T-helper 1 cell treated with Interleukin-12 subunit alpha and Interleukin-12 subunit beta and Interleukin-4 antibody, amounts not matched to agents 30 ng/mL and 1 ng/mL, for 36 hours (primary cell): ENCODE data around the gene MEIOB. TPM values are rescaled to one million over a fixed set of nuclear protein-coding genes. Genes with fewer than 3 reads are reported as not detected.
"Not testable (repeated sequence)": the region's sequence is repeated elsewhere in the genome, so short reads cannot be mapped to it uniquely, and the experiment has no call there.

ENCODE experiments used
- intact Hi-C: fragments of 100-400 bp; cut with micrococcal nuclease; formaldehyde crosslinking; loops from one replicate; pipeline ENCODE4 v1.15.1; 2024
- total RNA-seq: library from RNA; stranded (reverse); gene quantifications from 2 replicates; pipeline ENCODE4 v1.2.3, GENCODE V29; 2022

Gene MEIOB, protein sequence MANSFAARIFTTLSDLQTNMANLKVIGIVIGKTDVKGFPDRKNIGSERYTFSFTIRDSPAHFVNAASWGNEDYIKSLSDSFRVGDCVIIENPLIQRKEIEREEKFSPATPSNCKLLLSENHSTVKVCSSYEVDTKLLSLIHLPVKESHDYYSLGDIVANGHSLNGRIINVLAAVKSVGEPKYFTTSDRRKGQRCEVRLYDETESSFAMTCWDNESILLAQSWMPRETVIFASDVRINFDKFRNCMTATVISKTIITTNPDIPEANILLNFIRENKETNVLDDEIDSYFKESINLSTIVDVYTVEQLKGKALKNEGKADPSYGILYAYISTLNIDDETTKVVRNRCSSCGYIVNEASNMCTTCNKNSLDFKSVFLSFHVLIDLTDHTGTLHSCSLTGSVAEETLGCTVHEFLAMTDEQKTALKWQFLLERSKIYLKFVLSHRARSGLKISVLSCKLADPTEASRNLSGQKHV
- total RNA-seq: not detected in 2 replicates

- intact Hi-C loops: loop anchor here (1.0 kb wide), 1 partner anchor 71 kb away; the partner anchor contains the start of gene MSRB1
These were observed at the start of gene MEIOB for GRCh38 chr16:1871974-1872635. Gene MEIOB, minus strand, starts transcription at chr16:1872164. Its CDS starts 3,989 bp downstream, at chr16:1868175.

DNA sequence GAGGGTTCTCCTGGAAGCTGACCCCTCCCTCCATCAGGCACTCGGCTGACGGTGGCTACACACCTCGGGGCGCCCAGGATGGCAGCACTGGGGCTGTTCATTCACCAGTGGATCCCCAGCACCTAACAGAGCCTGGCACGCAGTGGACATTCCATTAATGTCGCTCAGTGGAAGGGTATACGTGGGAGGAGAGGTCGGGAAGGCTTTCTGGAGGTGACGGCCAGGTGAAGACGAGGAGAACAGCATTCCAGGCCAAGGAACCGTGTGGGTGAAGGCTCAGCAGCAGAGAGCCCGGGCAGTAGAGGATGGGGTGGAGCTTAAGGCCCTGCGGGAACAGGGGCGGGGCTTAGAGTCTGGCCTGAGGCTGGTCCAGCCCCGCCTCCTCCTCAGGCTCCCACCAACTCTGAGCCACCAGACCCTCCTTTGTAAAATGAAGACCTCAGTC, 48.8 kb upstream of the MEIOB start:
- intact Hi-C loops: no loop called here

DNA sequence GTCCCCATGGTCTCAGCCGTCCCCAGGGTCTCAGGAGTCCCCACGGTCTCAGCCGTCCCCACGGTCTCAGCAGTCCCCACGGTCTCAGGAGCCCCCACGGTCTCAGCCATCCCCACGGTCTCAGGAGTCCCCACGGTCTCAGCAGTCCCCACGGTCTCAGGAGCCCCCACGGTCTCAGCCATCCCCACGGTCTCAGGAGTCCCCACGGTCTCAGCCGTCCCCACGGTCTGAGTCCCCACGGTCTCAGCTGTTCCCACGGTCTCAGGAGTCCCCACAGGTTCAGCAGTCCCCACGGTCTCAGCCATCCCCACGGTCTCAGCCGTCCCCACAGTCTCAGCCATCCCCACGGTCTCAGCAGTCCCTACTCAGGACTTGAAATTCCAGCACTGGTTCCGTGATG, 48.2 kb upstream of the MEIOB start:
- intact Hi-C loops: not testable (repeated sequence)

DNA sequence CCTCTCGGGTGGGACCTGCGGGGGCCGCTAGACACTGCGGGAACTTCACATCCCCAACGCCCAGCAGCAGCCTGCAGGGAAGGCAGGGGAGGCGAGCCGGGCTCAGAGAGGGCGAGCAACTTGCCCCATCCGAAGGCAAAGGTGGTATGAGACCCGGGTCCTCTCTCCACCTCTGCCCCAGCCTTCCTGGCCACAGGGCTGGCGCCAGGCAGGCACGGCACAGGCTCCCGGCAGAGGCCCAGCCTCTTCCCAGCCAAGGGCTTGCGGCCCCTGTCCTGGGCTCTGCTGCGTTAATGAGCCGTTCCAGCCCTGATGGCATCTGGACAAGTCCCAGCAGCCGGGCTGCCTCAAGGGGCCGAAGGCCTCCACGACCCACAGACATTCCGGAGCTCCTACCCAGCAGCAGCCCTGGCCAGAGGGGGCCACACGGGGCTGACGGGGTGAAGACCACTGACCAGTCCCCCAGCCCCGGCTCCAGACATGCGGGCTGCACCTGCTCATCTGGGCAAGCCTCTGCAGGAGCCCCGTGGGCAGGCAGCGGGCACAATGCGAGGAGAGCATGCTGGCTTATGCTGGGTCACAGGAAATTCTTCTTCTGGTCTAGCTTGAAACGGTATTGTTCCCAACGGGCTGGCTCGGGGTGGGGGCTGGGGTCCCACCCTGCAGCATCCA, 47.5 kb upstream of the MEIOB start:
- intact Hi-C loops: no loop called here

GRCh38 chr16:1918351-1919326, 46.7 kb upstream of the MEIOB start, which contains the start of gene HS3ST6:
Gene HS3ST6, minus strand, starts transcription at chr16:1918415. Its CDS starts 92 bp downstream, at chr16:1918323.
- intact Hi-C loops: no loop called here

DNA sequence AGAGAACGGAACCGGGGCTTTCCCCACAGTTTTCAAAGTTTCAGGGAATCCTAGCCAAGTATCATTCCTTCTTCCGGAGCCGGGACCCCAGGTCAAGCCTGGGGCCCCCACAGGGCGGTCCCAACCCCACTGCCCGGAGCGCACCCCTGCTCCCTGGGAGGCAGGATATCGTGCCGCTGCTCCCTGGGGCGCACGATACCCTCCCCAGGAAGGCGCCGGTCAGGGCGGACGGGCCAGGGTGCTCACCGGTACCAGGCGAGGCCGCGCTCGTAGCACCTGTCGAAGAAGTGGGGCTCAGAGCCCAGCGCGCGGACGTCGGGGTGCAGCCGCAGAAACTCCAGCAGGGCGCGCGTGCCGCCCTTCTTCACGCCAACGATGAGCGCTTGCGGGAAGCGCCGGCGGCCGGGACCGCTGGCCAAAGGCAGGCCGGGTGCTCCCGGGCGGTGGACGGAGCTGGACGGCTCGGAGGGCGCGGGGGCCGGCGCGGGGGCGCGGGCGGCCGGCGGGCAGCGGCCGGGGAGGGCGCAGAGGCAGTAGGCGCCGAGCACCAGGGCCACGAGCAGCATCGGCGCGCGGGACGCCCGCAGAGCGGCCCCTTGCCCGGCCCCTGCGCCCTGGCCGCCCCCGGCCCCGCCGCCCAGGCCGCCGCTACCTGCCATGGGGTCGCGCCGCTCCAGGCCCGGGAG, 45.8 kb upstream of the MEIOB start:
- intact Hi-C loops: no loop called here

DNA sequence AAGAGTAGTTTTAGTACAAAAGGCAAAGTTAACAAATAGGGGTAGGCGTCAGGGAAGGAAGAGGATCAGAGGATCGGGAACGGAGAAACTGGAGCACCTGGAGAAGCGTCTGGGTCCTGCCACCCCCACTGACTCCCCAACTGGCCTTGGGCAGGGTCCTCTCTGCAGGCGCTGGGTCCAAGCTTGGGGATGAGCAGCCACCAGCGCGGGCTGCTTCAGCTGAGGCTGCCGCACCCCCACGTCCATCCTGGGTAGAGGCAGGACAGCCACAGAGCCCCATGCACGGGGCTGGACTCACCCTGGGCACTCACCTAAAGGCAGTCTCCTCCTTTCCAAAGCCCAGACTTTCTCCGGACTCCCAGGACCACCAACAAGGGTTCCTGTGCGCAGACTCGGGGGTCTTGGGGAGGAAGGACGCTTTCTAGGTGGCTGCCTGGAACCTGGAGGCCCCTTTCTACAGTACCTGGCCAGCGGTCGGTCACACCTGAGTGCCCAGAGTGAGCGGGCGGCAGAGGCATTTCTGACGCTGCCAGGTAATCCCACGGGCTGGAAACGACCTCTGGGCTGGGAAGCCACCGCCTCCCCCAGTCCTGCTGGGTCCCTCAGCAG, 45.2 kb upstream of the MEIOB start:
- intact Hi-C loops: no loop called here

GRCh38 chr16:1916640-1916990, 44.7 kb upstream of the MEIOB start:
- intact Hi-C loops: no loop called here

GRCh38 chr16:1915732-1916639, 44.0 kb upstream of the MEIOB start:
- intact Hi-C loops: no loop called here

GRCh38 chr16:1914988-1915387, 43.0 kb upstream of the MEIOB start:
- intact Hi-C loops: no loop called here

GRCh38 chr16:1914084-1914608, 42.2 kb upstream of the MEIOB start:
- intact Hi-C loops: no loop called here

DNA sequence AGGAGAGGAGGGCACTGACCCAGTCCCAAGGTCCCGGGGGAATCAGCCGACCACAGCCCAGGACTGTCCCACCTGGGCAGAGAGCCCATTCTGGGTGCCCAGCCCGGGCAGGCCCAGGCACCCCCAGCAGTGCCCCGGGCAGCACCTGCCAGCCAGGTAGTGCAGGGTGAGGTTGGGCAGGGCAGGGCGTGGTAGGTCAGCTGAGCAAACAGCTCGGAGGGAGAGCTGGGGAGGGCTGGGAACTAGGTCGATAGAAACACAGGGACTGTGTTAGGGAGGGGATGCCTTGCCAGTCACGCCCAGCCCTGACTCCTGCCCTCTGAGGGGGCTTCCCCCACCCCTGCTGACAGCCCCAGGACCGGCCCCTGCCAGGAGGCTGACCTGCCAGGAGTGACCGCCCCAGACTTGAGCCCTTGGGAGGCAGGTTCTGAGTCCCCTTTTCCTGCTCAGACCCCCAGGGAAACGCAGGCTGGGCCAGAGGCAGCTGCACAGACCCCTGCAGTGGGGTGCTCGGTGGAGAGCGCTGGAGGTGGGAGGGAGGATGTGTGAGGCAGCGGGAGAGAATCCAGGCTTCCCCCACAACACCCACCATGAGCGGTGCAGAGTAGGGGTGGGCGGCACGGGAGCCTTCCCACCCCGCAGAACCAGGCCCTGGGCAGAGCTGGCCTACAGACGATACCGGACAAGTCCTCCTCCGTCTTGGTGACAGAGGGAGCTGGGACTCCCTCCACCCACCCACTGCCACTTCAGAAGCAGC, 41.5 kb upstream of the MEIOB start:
- intact Hi-C loops: no loop called here

DNA sequence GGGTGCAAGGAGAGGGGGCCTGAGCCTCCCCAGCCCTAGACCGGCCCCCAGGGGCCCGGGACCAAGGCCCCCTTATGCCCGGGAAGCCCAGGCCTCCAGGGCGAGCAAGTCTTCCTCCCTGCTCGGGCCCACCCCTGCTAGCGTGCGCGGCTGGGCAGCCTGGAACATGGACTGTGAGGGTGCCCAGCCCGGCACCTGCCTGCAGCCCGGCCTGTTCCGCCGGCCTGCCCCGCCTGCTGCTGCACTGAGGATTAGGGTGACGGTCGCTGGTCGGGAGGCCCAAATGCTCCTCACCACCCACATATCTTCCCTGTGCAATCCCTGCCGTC, 40.2 kb upstream of the MEIOB start:
- intact Hi-C loops: no loop called here

DNA sequence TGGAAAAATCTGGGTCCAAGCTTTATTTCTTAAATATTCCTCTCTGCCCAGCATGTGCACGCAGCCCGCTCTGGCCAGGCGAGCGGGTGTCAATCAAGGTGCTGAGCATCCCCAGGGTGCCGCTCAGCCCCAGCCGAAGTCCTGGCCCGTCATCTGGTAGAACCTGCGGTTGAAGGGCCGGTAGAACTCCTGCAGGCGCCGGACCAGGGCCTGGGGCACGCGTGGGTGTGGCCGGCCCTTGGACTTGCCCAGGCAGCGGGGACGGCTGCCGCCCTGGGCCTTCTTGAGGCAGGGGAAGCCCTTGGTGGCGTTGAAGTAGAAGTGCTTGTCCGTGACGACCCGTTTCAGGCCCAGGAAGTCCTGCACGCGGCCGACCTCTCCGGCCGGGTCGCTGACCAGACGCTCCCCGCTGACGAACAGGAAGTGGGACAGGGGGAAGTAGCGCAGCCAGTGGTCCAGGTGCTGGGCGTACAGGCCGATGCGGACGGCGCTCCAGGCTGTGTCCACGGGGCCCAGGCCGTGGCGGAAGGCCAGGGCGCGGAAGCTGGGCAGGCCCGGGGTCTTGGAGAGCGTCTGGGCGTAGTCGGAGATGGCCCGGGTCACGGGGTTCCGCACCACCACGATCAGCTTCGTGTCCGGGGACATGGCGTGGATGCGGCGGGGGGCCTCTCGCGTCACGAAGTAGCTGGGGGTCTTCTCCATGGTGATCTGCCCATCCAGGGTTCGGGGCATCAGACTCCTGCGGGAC, 39.7 kb upstream of the MEIOB start:
- intact Hi-C loops: no loop called here

DNA sequence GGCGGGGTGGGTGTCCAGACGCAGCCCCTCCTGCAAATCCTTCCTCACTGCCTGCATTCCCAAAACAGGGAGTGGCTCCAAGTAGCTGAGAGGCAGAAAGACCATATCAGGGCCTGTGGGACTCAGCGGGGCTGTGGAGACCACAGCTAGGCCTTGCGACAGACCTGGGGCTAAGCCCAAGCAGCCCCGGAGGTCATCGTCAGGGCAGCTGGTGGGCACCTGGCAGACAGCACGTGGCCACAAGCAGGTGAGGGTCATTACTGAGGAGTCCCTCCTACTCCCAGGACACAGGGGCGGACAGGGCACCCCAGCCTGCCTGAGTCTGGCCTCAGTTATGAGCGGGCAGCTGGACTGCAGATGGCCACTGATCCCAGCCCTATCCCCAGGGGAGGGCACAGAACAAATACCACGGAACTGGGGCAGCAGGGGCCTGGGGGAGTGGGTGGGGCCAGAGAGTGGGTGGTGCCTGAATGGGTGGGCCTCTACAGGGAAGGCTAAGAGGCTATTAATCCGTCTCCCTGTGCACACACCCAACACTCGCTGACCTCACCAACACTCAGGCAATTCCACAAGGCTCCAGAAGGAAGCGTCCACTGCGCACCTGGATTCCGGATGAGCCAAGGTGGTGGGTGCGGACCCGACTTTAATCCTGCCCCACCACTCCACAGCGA, 37.7 kb upstream of the MEIOB start:
- intact Hi-C loops: no loop called here

GRCh38 chr16:1908983-1909382, 37.0 kb upstream of the MEIOB start:
- intact Hi-C loops: no loop called here

DNA sequence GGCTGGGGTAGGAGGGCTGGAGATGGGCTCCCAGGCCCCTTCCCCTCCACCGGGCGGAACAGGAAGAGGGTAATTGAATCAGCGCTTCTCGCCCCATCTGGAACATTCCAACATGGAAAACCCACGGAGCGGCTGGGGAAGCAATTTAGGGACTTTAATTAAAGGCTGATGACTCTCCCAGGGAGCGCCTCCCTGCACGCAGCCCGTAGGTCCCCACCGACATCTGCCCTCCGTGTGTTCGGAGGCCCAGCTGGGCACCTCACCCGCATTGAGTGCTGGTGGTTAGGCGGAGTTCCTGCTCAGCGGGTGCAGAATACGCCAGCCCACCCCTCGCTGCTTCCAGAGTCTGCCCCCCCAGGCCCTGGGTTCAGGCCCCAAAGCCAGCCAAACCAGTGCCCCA, 36.2 kb upstream of the MEIOB start:
- intact Hi-C loops: no loop called here
